ENCODE measurements around the gene ZBTB12.
"Not testable (repeated sequence)": the region's sequence is repeated elsewhere in the genome, so short reads cannot be mapped to it uniquely, and the experiment has no call there.

ZBTB12 gene

DNA sequence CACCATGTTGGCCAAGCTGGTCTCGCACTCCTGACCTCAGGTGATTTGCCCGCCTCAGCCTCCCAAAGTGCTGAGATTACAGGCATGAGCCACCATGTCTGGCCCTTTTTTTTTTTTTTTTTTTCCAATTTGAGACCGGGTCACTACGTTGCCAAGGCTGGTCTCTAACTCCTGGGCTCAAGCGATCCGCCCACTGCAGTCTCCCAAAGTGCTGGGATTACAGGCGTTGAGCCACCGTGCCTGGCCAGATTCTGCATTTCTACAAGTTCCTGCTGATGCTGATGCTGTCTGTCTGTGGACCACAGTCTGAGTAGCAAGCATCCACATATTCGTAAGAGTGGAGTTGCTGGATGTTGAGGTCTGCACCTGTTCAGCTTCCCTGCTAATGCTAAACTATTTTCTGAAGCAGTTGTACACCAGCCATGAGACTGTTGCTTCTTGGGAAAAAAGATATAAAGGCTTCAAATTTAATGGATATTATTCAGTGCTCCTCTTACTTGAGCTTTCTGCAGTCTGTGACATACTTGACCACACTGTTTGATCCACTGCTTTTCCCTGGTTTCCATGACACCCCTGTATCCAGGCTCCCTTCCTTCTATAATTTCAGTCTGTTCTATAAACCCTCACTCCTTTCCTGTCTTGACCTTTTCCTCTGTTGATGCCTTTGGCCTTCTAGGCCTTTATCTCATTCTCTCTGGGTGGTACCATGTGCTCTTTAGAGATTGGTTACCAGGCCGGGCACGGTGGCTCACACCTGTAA, 10.1 kb upstream of the ZBTB12 start:
- no peaks in the 10 kb centered on the region for H3F3A ChIP-seq (ENCODE audit: insufficient read depth, low read length)
- no peaks in the 10 kb centered on the region for H4K20me1 ChIP-seq (ENCODE audit: insufficient read depth, low read length)
- H3K79me2 ChIP-seq (ENCODE audit: insufficient read depth, low read length), result no peaks in the 10 kb centered on the region
- no peak overlapping the region for H3K4me2 ChIP-seq (ENCODE audit: low read length)
- no peak overlapping the region for H2AFZ ChIP-seq (ENCODE audit: low read length)
- no peak overlapping the region for H3K4me3 ChIP-seq (ENCODE audit: low read depth, low read length, poor library complexity, severe bottlenecking)
- TF ChIP-seq, protein P1, sequence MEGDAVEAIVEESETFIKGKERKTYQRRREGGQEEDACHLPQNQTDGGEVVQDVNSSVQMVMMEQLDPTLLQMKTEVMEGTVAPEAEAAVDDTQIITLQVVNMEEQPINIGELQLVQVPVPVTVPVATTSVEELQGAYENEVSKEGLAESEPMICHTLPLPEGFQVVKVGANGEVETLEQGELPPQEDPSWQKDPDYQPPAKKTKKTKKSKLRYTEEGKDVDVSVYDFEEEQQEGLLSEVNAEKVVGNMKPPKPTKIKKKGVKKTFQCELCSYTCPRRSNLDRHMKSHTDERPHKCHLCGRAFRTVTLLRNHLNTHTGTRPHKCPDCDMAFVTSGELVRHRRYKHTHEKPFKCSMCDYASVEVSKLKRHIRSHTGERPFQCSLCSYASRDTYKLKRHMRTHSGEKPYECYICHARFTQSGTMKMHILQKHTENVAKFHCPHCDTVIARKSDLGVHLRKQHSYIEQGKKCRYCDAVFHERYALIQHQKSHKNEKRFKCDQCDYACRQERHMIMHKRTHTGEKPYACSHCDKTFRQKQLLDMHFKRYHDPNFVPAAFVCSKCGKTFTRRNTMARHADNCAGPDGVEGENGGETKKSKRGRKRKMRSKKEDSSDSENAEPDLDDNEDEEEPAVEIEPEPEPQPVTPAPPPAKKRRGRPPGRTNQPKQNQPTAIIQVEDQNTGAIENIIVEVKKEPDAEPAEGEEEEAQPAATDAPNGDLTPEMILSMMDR (IDR thresholded peaks at IDR 0.05; ENCODE audit: low read length), result no peak
- TF ChIP-seq EZH2 (IDR thresholded peaks at IDR 0.05; ENCODE audit: borderline replicate concordance, low read length), result no peak
- no peaks in the 10 kb centered on the region for H3K4me1 ChIP-seq (ENCODE audit: insufficient read depth, low read length, severe bottlenecking)
- no peaks in the 10 kb centered on the region for H3K9me3 ChIP-seq (ENCODE audit: low read length)
- H3K36me3 ChIP-seq (ENCODE audit: insufficient read depth, low read length), result no peaks in the 10 kb centered on the region
- H3K27me3 ChIP-seq (ENCODE audit: insufficient read depth, low read length), result no peaks in the 10 kb centered on the region
- H3K9me2 ChIP-seq (ENCODE audit: low read depth, low read length), result no peaks in the 10 kb centered on the region
- H3K9ac ChIP-seq (ENCODE audit: low read length), result no peak overlapping the region
- no peak overlapping the region for H3K27ac ChIP-seq (ENCODE audit: low read depth, low read length, poor library complexity, severe bottlenecking)

DNA sequence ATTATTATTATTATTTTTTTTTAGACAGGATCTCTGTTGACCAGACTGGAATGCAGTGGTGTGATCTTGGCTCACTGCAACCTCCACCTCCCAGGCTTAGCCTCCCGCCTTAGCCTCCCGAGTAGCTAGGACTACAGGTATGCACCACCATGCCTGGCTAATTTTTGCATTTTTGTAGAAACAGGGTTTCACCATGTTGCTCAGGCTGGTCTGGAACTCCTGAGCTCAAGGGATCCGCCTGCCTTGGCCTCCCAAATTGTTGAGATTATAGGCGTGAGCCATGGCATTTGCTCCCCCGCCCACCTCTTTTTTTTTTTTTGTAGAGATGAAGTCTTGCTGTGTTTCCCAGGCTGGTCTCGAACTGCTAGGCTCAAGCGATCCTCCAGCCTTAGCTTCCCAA, 7.4 kb upstream of the ZBTB12 start:
- not testable (repeated sequence) for H4K20me1 ChIP-seq (ENCODE audit: insufficient read depth, low read length); H3K4me1 ChIP-seq (ENCODE audit: insufficient read depth, low read length, severe bottlenecking); H2AFZ ChIP-seq (ENCODE audit: low read length); H3K27me3 ChIP-seq (ENCODE audit: insufficient read depth, low read length); H3K36me3 ChIP-seq (ENCODE audit: insufficient read depth, low read length); H3K4me2 ChIP-seq (ENCODE audit: low read length); H3K79me2 ChIP-seq (ENCODE audit: insufficient read depth, low read length); H3K9ac ChIP-seq (ENCODE audit: low read length); H3K27ac ChIP-seq (ENCODE audit: low read depth, low read length, poor library complexity, severe bottlenecking); H3F3A ChIP-seq (ENCODE audit: insufficient read depth, low read length); H3K9me3 ChIP-seq (ENCODE audit: low read length); H3K4me3 ChIP-seq (ENCODE audit: low read depth, low read length, poor library complexity, severe bottlenecking); H3K9me2 ChIP-seq (ENCODE audit: low read depth, low read length)

DNA sequence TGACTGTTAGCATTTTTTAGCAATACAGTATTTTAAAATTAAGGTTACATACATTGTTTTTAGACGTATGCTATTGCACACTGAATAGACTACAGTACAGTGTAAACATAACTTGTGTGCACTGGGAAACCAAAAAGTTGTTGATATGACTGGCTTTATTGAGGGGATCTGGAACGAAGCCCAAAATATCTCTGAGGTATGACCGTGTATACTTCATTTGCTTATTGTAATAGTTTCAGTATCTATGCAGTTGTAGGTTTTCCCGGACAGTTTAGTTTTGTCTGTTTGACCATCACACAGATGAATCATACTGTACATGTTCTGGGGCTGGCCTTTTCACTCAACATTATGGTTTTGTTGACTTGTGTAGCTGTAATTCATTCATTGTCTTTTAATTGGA, 6.9 kb upstream of the ZBTB12 start:
- Histone ChIP-seq H3K27ac (ENCODE audit: low read depth, low read length, poor library complexity, severe bottlenecking) (no peak overlapping the region), H2AFZ (ENCODE audit: low read length) (no peak overlapping the region), H3K79me2 (ENCODE audit: insufficient read depth, low read length) (no peaks in the 10 kb centered on the region), H3K4me3 (ENCODE audit: low read depth, low read length, poor library complexity, severe bottlenecking) (no peak overlapping the region), H3K9me2 (ENCODE audit: low read depth, low read length) (no peaks in the 10 kb centered on the region), H3K27me3 (ENCODE audit: insufficient read depth, low read length) (no peaks in the 10 kb centered on the region), H3K9ac (ENCODE audit: low read length) (no peak overlapping the region), H3K36me3 (ENCODE audit: insufficient read depth, low read length) (no peaks in the 10 kb centered on the region), H4K20me1 (ENCODE audit: insufficient read depth, low read length) (no peaks in the 10 kb centered on the region), H3K4me1 (ENCODE audit: insufficient read depth, low read length, severe bottlenecking) (no peaks in the 10 kb centered on the region), H3K4me2 (ENCODE audit: low read length) (no peak overlapping the region), H3K9me3 (ENCODE audit: low read length) (no peaks in the 10 kb centered on the region), H3F3A (ENCODE audit: insufficient read depth, low read length) (no peaks in the 10 kb centered on the region)
- no peak for TF ChIP-seq EZH2 (IDR thresholded peaks at IDR 0.05; ENCODE audit: borderline replicate concordance, low read length)
- TF ChIP-seq, protein P1 (IDR thresholded peaks at IDR 0.05; ENCODE audit: low read length), result no peak

DNA sequence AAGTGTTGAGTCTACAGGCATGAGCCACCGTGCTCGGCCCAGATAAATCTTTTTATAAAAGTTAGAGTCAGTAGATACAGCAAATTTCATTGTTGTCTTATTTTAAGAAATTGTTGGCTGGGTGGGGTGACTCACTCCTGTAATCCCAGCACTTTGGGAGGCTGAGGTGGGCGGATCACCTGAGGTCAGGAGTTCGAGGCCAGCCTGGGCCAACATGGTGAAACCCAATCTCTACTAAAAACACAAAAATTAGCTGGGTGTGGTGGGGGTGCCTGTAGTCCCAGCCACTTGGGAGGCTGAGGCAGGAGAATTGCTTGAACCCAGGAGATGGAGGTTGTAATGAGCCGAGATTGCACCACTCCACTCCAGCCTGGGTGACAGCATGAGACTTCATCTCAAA, 6.4 kb upstream of the ZBTB12 start:
- H3K27ac ChIP-seq (ENCODE audit: low read depth, low read length, poor library complexity, severe bottlenecking); H3K9me3 ChIP-seq (ENCODE audit: low read length); H2AFZ ChIP-seq (ENCODE audit: low read length); H3K4me1 ChIP-seq (ENCODE audit: insufficient read depth, low read length, severe bottlenecking); H3K27me3 ChIP-seq (ENCODE audit: insufficient read depth, low read length); H3K9me2 ChIP-seq (ENCODE audit: low read depth, low read length); H3F3A ChIP-seq (ENCODE audit: insufficient read depth, low read length); H4K20me1 ChIP-seq (ENCODE audit: insufficient read depth, low read length); H3K79me2 ChIP-seq (ENCODE audit: insufficient read depth, low read length); H3K36me3 ChIP-seq (ENCODE audit: insufficient read depth, low read length); H3K4me3 ChIP-seq (ENCODE audit: low read depth, low read length, poor library complexity, severe bottlenecking); H3K4me2 ChIP-seq (ENCODE audit: low read length); H3K9ac ChIP-seq (ENCODE audit: low read length): not testable (repeated sequence)

Data from OCI-LY1 (cell line).